CD4-positive, alpha-beta T cell (primary cell): Measurements from ENCODE around the gene PANK1. TPM values are rescaled to one million over a fixed set of nuclear protein-coding genes. Genes with fewer than 3 reads are reported as not detected.

Source experiments
- ATAC-seq: fragments of 200-7000 bp; cut with Tn5 transposase; one replicate; pipeline ENCODE4 v1.10.0; 2022; ENCODE audit warnings: mild to moderate bottlenecking; ENCODE audit not compliant: poor library complexity
- CTCF ChIA-PET: fragments of 350-600 bp; sonication (Branson Sonifier 250); formaldehyde crosslinking; loops from one replicate; lab custom pipeline; 2021; ENCODE audit warnings: antibody characterized with exemption, inconsistent platforms; lab: Charles Lee
- POLR2A ChIA-PET: fragments of 350-600 bp; sonication (Branson Sonifier 250); formaldehyde crosslinking; loops from one replicate; lab custom pipeline; 2021; ENCODE audit warnings: antibody characterized with exemption, inconsistent platforms; lab: Charles Lee
- DNase-seq, 14 experiments: peaks; one replicate each; pipeline ENCODE4 v3.0.0-alpha.2; 2013 to 2020; ENCODE audit warnings: mixed read lengths in 2 of 14
- H3K27ac ChIP-seq, 2 donors: one replicate each; pipeline versions ENCODE4 v1.5.1 to v1.7.0; 2013; ENCODE audit warnings: low read length in 2 of 2, low read depth in 1 of 2, mild to moderate bottlenecking in 1 of 2
- H3K27me3 ChIP-seq, 2 experiments: 1 replicate in 1 of 2; 2 replicates in 1 of 2; pipeline versions ENCODE4 v1.6.1 to v1.7.0; 2013; ENCODE audit warnings: low read length in 2 of 2, control low read depth in 1 of 2, mild to moderate bottlenecking in 1 of 2, moderate library complexity in 1 of 2; ENCODE audit not compliant: insufficient read depth in 2 of 2, control insufficient read depth in 1 of 2
- H3K36me3 ChIP-seq: one replicate; pipeline ENCODE4 v1.6.1; 2013; ENCODE audit warnings: low read length, control low read depth; ENCODE audit not compliant: insufficient read depth
- H3K4me1 ChIP-seq: one replicate; pipeline ENCODE4 v1.6.1; 2013; ENCODE audit warnings: low read length, control low read depth; ENCODE audit not compliant: insufficient read depth
- H3K4me3 ChIP-seq: one replicate; pipeline ENCODE4 v1.5.1; 2013; ENCODE audit warnings: mild to moderate bottlenecking, low read length, moderate library complexity
- H3K9me3 ChIP-seq, 2 experiments: 1 replicate in 1 of 2; 2 replicates in 1 of 2; pipeline versions ENCODE4 v1.6.1 to v1.7.0; 2013; ENCODE audit warnings: low read length in 2 of 2, mild to moderate bottlenecking in 2 of 2, control low read depth in 1 of 2, moderate library complexity in 1 of 2; ENCODE audit not compliant: control insufficient read depth in 1 of 2, insufficient read depth in 1 of 2
- H3K27ac Mint-ChIP-seq: one replicate; pipeline ENCODE4 v1.8.0; 2020; ENCODE audit warnings: mixed read lengths
- H3K27me3 Mint-ChIP-seq: one replicate; pipeline ENCODE4 v1.8.0; 2021; ENCODE audit warnings: mixed read lengths
- H3K36me3 Mint-ChIP-seq: one replicate; pipeline ENCODE4 v1.8.0; 2021; ENCODE audit warnings: low read depth, mixed read lengths
- H3K4me1 Mint-ChIP-seq: one replicate; pipeline ENCODE4 v1.8.0; 2021; ENCODE audit warnings: low read depth, mixed read lengths
- H3K4me3 Mint-ChIP-seq: one replicate; pipeline ENCODE4 v1.8.0; 2020; ENCODE audit warnings: mild to moderate bottlenecking, mixed read lengths
- H3K9me3 Mint-ChIP-seq: one replicate; pipeline ENCODE4 v1.8.0; 2020; ENCODE audit warnings: mixed read lengths
- intact Hi-C, 2 experiments: fragments of 100-400 bp; cut with DNase I in 1 of 2; cut with micrococcal nuclease in 1 of 2; formaldehyde crosslinking; loops; one replicate each; pipeline versions ENCODE4 v1.15.1 to v1.9.0; 2023 to 2025; cut with DNase I, micrococcal nuclease
- total RNA-seq, 174 experiments: library from RNA in 2 of 174; stranded (reverse) in 2 of 174; gene quantifications; one replicate each; pipeline ENCODE4 v1.2.3 and lab custom pipeline; 2021 to 2026
- TF ChIP-seq, protein P1 (sequence below): fragments of 200-600 bp; IDR thresholded peaks from one replicate; pipeline ENCODE4 v1.8.0; 2022; ENCODE audit warnings: antibody characterized with exemption, mild to moderate bottlenecking

Gene PANK1
- total RNA-seq, 2 experiments from 2014 or later: 0.55 to 0.61 TPM

DNA sequence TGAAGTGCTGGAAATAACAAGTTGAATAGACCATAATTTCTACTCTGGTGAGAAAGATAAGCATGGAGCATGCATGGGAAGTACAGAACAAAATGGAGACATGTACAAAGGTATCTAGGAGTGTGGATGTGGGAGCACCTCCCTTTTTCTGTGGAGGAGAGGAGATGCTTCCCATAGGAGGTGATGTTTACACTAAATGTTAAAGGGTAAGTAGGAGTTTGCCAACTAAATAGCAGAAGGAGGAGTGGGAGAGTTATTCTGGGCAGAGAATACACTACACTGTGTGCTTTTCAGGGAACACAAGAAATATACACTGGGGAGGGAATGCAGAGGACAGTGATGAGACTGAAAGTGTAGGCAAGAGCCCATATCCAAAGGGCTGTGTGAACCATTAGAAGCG lies 21.1 kb upstream of the PANK1 start:
- no peaks in the 10 kb centered on the region for H3K36me3 ChIP-seq
- peaks cover 5% of the 10 kb centered on the region for H3K27me3 Mint-ChIP-seq
- no peaks in the 10 kb centered on the region for H3K4me1 ChIP-seq
- DNase-seq (no peak), ATAC-seq (no peak)
- H3K27me3 ChIP-seq: peaks cover 0 to 3% of the 10 kb centered on the region in 2 experiments
- ChIA-PET CTCF (no interaction called here), POLR2A (interaction anchor here (1.0 kb wide), 1 partner anchor 22 kb away, joined by 4 read pairs; no protein-coding TSS in a partner anchor)
- H3K4me1 Mint-ChIP-seq: no peaks in the 10 kb centered on the region
- no peaks in the 10 kb centered on the region for H3K36me3 Mint-ChIP-seq
- H3K9me3 ChIP-seq: no peaks in the 10 kb centered on the region
- no peak overlapping the region for H3K27ac ChIP-seq
- no peak overlapping the region for H3K4me3 Mint-ChIP-seq
- no peaks in the 10 kb centered on the region for H3K9me3 Mint-ChIP-seq
- intact Hi-C loops: no loop called here
- H3K4me3 ChIP-seq: no peak overlapping the region
- H3K27ac Mint-ChIP-seq: no peak overlapping the region
- TF ChIP-seq, protein P1, sequence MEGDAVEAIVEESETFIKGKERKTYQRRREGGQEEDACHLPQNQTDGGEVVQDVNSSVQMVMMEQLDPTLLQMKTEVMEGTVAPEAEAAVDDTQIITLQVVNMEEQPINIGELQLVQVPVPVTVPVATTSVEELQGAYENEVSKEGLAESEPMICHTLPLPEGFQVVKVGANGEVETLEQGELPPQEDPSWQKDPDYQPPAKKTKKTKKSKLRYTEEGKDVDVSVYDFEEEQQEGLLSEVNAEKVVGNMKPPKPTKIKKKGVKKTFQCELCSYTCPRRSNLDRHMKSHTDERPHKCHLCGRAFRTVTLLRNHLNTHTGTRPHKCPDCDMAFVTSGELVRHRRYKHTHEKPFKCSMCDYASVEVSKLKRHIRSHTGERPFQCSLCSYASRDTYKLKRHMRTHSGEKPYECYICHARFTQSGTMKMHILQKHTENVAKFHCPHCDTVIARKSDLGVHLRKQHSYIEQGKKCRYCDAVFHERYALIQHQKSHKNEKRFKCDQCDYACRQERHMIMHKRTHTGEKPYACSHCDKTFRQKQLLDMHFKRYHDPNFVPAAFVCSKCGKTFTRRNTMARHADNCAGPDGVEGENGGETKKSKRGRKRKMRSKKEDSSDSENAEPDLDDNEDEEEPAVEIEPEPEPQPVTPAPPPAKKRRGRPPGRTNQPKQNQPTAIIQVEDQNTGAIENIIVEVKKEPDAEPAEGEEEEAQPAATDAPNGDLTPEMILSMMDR: no peak

DNA sequence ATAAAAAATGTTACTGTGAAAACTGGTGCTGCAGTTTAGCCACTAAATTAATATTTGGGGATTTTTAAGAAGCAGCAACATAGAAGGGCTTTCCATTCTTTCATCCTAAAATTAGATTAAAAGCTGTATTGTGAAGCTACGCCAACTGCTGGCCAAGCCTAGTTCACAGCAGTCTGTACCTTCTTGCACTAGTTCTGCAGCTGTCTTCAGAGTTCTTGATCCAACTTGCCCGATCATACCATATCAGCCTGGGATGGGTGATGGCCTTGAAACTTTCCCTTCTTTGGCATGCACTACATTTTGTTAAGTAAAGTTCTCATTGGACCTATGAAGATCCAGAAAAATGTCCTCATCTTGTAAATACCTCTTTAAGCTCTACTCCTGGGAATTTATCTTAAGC lies 20.3 kb upstream of the PANK1 start:
- ATAC-seq: no peak
- peaks cover 0 to 3% of the 10 kb centered on the region in 2 experiments for H3K27me3 ChIP-seq
- Mint-ChIP-seq H3K9me3 (no peaks in the 10 kb centered on the region), H3K27me3 (no peaks in the 10 kb centered on the region), H3K4me1 (no peaks in the 10 kb centered on the region), H3K4me3 (no peak overlapping the region), H3K36me3 (no peaks in the 10 kb centered on the region), H3K27ac (no peak overlapping the region)
- CTCF ChIA-PET: no interaction called here
- no peak for DNase-seq
- POLR2A ChIA-PET: interaction anchor here (1.0 kb wide), 1 partner anchor 21 kb away, joined by 4 read pairs; no protein-coding TSS in a partner anchor
- no peak overlapping the region for H3K27ac ChIP-seq
- no peaks in the 10 kb centered on the region for H3K36me3 ChIP-seq
- no peaks in the 10 kb centered on the region for H3K9me3 ChIP-seq
- TF ChIP-seq, protein P1: no peak
- H3K4me3 ChIP-seq: no peak overlapping the region
- intact Hi-C loops: no loop called here
- H3K4me1 ChIP-seq: no peaks in the 10 kb centered on the region

DNA sequence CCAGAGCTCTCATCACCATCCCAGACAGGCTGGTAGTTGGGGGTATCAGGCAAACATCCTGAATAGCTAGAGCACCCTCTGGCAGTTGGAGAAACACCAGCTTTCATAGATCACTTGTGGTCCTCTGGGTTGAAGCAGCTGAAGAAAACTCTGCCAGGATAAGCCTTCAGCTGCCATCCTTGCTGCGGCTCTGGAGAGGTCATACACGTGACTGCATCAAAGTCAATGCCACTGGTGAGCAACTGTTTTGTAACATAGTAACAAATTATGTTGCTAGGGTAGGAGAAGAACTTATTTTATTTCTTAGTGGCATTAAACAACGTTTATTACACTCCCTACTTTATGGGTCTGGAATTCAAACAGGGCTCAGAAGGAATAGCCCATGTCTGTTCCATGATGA lies 19.2 kb upstream of the PANK1 start:
- TF ChIP-seq, protein P1: no peak
- H3K27me3 ChIP-seq: no peaks in the 10 kb centered on the region
- Mint-ChIP-seq H3K9me3 (no peaks in the 10 kb centered on the region), H3K36me3 (no peaks in the 10 kb centered on the region), H3K4me3 (no peak overlapping the region), H3K27ac (no peak overlapping the region), H3K4me1 (no peaks in the 10 kb centered on the region), H3K27me3 (no peaks in the 10 kb centered on the region)
- H3K36me3 ChIP-seq: no peaks in the 10 kb centered on the region
- H3K4me3 ChIP-seq: no peak overlapping the region
- DNase-seq (no peak), ATAC-seq (no peak)
- no peak overlapping the region for H3K27ac ChIP-seq
- intact Hi-C loops: no loop called here
- ChIA-PET POLR2A (no interaction called here), CTCF (no interaction called here)
- H3K4me1 ChIP-seq: no peaks in the 10 kb centered on the region
- H3K9me3 ChIP-seq: no peaks in the 10 kb centered on the region
